Measurements from ENCODE around the gene OXA1L. TPM values are rescaled to one million over a fixed set of nuclear protein-coding genes. Genes with fewer than 3 reads are reported as not detected.

The OXA1L gene
- total and polyA plus RNA-seq, 2 of the 13 experiments (the other 11 are each of a cell fraction or from before 2014, with no cell fraction given), result 230 to 589 TPM

DNA sequence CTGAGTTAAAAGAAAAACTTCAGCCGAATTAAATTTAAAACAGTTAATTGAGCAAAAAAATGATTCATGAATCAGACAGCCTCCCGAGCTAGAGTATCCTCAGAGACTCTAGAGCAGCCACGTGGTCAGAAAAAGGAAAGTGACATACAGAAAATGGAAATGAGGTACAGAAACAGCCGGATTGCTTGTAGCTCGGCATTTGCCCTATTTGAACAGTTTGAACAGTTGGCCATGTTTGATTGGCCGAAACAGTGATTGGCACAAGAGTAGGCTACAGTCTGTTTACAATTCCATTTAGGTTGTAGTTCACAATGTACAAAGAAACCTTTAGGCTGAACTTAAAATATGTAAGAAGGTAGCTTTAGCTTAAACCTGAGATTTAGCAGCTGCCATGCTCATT is 12.9 kb upstream of the OXA1L start (continued):
- TF ChIP-seq MAFF (IDR thresholded peaks at IDR 0.05; ENCODE audit: low read depth, low read length) (no peak), ZBTB7B (CRISPR knock-in tag; IDR thresholded peaks at IDR 0.05) (no peak), ZNF883 (CRISPR knock-in tag; IDR thresholded peaks at IDR 0.05; ENCODE audit: not compliant biosample characterization) (no peak), CEBPB (IDR thresholded peaks at IDR 0.05; ENCODE audit: borderline replicate concordance, low read depth, low read length) (no peak), EHMT2 (IDR thresholded peaks at IDR 0.05; ENCODE audit: borderline replicate concordance, low read depth, low read length) (no peak), ZNF121 (CRISPR knock-in tag; IDR thresholded peaks at IDR 0.05) (no peak), TP53 (CRISPR knock-in tag; conservative IDR thresholded peaks at IDR 0.05) (no peak), ZBTB21 (CRISPR knock-in tag; IDR thresholded peaks at IDR 0.05) (no peak), FOXO4 (CRISPR knock-in tag; conservative IDR thresholded peaks at IDR 0.05) (no peak), TARDBP (CRISPR knock-in tag; IDR thresholded peaks at IDR 0.05) (no peak), ZNF850 (CRISPR knock-in tag; conservative IDR thresholded peaks at IDR 0.05) (no peak), DNMT1 (CRISPR knock-in tag; IDR thresholded peaks at IDR 0.05) (no peak), AKNA (CRISPR knock-in tag; IDR thresholded peaks at IDR 0.05; ENCODE audit: borderline replicate concordance) (no peak)
- TF ChIP-seq, protein P1, sequence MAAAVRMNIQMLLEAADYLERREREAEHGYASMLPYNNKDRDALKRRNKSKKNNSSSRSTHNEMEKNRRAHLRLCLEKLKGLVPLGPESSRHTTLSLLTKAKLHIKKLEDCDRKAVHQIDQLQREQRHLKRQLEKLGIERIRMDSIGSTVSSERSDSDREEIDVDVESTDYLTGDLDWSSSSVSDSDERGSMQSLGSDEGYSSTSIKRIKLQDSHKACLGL (CRISPR knock-in tag; IDR thresholded peaks at IDR 0.05), result no peak
- TF ChIP-seq, protein P2, sequence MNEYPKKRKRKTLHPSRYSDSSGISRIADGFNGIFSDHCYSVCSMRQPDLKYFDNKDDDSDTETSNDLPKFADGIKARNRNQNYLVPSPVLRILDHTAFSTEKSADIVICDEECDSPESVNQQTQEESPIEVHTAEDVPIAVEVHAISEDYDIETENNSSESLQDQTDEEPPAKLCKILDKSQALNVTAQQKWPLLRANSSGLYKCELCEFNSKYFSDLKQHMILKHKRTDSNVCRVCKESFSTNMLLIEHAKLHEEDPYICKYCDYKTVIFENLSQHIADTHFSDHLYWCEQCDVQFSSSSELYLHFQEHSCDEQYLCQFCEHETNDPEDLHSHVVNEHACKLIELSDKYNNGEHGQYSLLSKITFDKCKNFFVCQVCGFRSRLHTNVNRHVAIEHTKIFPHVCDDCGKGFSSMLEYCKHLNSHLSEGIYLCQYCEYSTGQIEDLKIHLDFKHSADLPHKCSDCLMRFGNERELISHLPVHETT (CRISPR knock-in tag; conservative IDR thresholded peaks at IDR 0.05), result no peak

All from HepG2 (cell line).